ENCODE results near the gene DMD. TPM values are rescaled to one million over a fixed set of nuclear protein-coding genes. Genes with fewer than 3 reads are reported as not detected.

Gene DMD
- total and polyA plus RNA-seq, 2 of the 8 experiments (the other 6 are each of a cell fraction or from before 2014, with no cell fraction given), result 4.8 to 7.4 TPM

DNA sequence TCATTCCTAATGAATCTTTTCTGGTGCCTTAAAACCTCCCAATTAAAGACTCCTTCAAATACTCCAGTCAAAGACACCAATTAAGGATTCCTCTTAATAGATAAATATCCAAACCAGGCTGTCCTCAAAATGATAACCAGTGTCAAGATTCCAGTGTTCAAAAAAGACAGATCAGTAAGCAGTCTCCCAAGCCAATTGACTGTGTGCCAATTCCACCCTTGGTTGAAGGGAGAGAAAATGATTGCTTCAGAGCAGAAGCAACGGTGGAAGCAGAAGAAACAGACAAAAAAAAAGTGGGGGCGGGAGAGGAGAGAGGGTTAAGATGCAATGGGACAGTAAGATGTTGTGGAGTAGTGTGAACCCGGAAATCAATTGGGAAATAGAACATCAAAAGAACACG lies 1923.5 kb downstream of the DMD start:
- FAIRE-seq (no peak), DNase-seq (ENCODE audit: low read depth in 1 of 2, low spot score in 2 of 2) (no peak)
- Histone ChIP-seq H3K4me2 (ENCODE audit: insufficient read depth in 1 of 2, low read depth in 2 of 2, low read length in 2 of 2) (no peak overlapping the region), H2BK5ac (ENCODE audit: low read depth, low read length) (no peak overlapping the region), H3K23me2 (ENCODE audit: low read depth, low read length) (no peaks in the 10 kb centered on the region), H3K18ac (ENCODE audit: extremely low read depth, low read length) (no peak overlapping the region), H3K23ac (ENCODE audit: insufficient read length) (no peak overlapping the region), H3K36me3 (ENCODE audit: control insufficient read depth in 2 of 4, insufficient read depth in 4 of 4, low read length in 3 of 4) (no peaks in the 10 kb centered on the region), H3K4me1 (replicated peaks in 1 of 4; ENCODE audit: control insufficient read depth in 3 of 4, insufficient read depth in 4 of 4, low read length in 3 of 4) (no peaks in the 10 kb centered on the region), H3K27ac (ENCODE audit: low read depth, low read length) (no peak overlapping the region), H2BK15ac (ENCODE audit: low read length) (no peak overlapping the region), H3K14ac (ENCODE audit: insufficient read length) (no peak overlapping the region), H4K5ac (ENCODE audit: insufficient read length, low read depth, low read length) (no peak overlapping the region), H3K4me3 (ENCODE audit: extremely low read depth in 1 of 4, insufficient read depth in 2 of 4, low read depth in 3 of 4, low read length in 4 of 4) (no peak overlapping the region), H3K27me3 (replicated peaks in 1 of 4; ENCODE audit: control insufficient read depth in 3 of 4, extremely low read depth in 1 of 4, insufficient read depth in 3 of 4, low read length in 3 of 4) (no peaks in the 10 kb centered on the region), H3K4ac (replicated peaks; ENCODE audit: insufficient read length, low read depth, low read length) (no peak overlapping the region), H3K56ac (replicated peaks; ENCODE audit: insufficient read length, low read depth, low read length) (no peak overlapping the region), H3K79me2 (ENCODE audit: control insufficient read depth in 1 of 2, insufficient read depth in 2 of 2, low read length in 2 of 2) (no peaks in the 10 kb centered on the region), H4K20me1 (replicated peaks in 1 of 2; ENCODE audit: control insufficient read depth in 1 of 2, insufficient read depth in 2 of 2, low read length in 2 of 2) (no peaks in the 10 kb centered on the region), H3K9me3 (ENCODE audit: insufficient read depth in 2 of 2, low read depth in 1 of 2, low read length in 1 of 2) (no peaks in the 10 kb centered on the region), H2BK120ac (replicated peaks; ENCODE audit: low read depth, low read length) (no peak overlapping the region), H4K91ac (replicated peaks; ENCODE audit: insufficient read length, low read length) (no peak overlapping the region), H2BK12ac (ENCODE audit: low read depth, low read length) (no peak overlapping the region), H2BK20ac (ENCODE audit: low read length) (no peak overlapping the region), H2AFZ (ENCODE audit: low read length) (no peak overlapping the region), H2AK5ac (ENCODE audit: low read depth, low read length) (no peak overlapping the region), H4K8ac (ENCODE audit: extremely low read depth, insufficient read depth, low read length) (no peak overlapping the region), H3K9ac (replicated peaks in 1 of 4; ENCODE audit: extremely low read depth in 1 of 4, low read depth in 3 of 4, low read length in 3 of 4) (no peak overlapping the region), H3K79me1 (ENCODE audit: low read depth, low read length) (no peaks in the 10 kb centered on the region)
- 96% methylated on average over 4 of the region's 4 CpGs; no CpG with 5 or more reads in 1 of the 2 experiments for WGBS, 2 experiments (ENCODE audit: extremely low coverage in 1 of 2, insufficient coverage in 1 of 2, insufficient read length in 1 of 2, insufficient replicate concordance in 2 of 2, low coverage in 1 of 2, low lambda C conversion rate in 2 of 2, missing lambda C conversion rate in 1 of 2)
- POLR2A ChIA-PET (ENCODE audit: partially characterized antibody), result no interaction called here
- TF ChIP-seq JUN (IDR thresholded peaks at IDR 0.05; ENCODE audit: low read depth, low read length) (no peak), BACH1 (IDR thresholded peaks at IDR 0.05; ENCODE audit: low read length) (no peak), POLR2A (IDR thresholded peaks at IDR 0.05; ENCODE audit: control extremely low read depth in 1 of 2, low read depth in 2 of 2, low read length in 2 of 2) (no peak)
- CTCF ChIA-PET (ENCODE audit: partially characterized antibody), result no interaction called here

All from H1 (cell line).